IPS DF 19.7 (cell line): ENCODE measurements around the gene POMT1.
"Not testable (repeated sequence)": the region's sequence is repeated elsewhere in the genome, so short reads cannot be mapped to it uniquely, and the experiment has no call there.

Experiments
- DNase-seq: peaks from one replicate; pipeline ENCODE4 v3.0.0-alpha.2; 2013; ENCODE audit warnings: low read depth, low spot score

The POMT1 gene

GRCh38 chr9:131499254-131499767 is 3.4 kb upstream of the POMT1 start:
- no peak for DNase-seq

- DNase-seq: no peak
Measured at GRCh38 chr9:131500377-131500776, 2.3 kb upstream of the POMT1 start.

GRCh38 chr9:131500939-131501541 is 1.7 kb upstream of the POMT1 start:
- DNase-seq: no peak

- DNase-seq: peak; percentile 9
Measured at GRCh38 chr9:131503626-131504465, 1.1 kb downstream of the POMT1 start.

- DNase-seq: no peak
Measured at GRCh38 chr9:131505012-131505411, 2.3 kb downstream of the POMT1 start.

DNA sequence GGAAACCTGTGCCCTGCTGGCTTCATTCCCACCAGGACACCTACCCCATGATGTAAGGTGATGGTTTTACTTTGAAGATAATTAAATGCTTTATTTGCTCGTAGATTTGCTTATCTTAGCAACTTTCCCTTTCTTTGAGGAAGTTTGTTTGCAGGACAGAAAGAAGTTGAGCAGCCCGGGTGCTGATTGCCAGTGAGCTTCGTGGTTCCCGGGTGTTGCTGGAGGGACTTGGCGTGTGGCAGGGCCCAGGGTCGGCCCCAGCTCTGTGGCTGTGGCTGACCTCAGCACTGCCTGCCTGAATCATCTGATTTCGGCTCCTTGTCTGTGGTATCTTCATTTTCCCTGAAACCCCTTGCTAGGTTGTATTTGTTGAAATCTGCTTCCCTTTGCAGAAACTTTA is 8.7 kb downstream of the POMT1 start:
- DNase-seq: no peak

DNA sequence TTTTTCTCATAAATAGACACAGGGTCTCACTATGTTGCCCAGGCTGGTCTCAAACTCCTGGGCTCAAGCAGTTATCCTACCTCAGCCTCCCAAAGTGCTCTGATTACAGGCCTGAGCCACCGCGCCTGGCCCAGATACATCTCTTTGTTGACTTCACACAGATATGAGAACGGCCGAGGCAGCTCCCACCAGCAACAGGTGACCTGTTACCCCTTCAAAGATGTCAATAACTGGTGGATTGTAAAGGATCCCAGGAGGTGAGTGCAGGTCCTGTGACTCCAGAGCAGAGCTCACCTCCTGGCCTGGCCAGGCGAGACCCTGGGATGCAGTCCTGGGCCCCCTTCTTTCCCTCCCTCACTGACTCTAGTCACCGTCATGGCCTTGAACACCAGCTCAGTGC is 9.2 kb downstream of the POMT1 start:
- no peak for DNase-seq

GRCh38 chr9:131513177-131513576 is 10.5 kb downstream of the POMT1 start:
- no peak for DNase-seq

GRCh38 chr9:131515559-131516031 is 12.9 kb downstream of the POMT1 start:
- not testable (repeated sequence) for DNase-seq

DNA sequence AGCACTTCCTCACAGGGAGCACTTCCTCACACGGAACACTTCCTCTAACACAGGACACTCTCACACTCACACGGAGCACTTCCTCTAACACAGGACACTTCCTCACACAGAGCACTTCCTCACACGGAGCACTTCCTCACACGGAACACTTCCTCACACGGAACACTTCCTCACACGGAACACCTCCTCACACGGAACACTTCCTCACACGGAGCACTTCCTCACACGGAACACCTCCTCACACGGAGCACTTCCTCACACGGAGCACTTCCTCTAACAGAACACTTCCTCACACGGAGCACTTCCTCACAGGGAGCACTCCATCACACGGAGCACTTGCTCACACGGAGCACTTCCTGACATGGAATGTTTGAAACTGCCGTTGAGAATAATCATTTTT is 13.4 kb downstream of the POMT1 start:
- no peak for DNase-seq

DNA sequence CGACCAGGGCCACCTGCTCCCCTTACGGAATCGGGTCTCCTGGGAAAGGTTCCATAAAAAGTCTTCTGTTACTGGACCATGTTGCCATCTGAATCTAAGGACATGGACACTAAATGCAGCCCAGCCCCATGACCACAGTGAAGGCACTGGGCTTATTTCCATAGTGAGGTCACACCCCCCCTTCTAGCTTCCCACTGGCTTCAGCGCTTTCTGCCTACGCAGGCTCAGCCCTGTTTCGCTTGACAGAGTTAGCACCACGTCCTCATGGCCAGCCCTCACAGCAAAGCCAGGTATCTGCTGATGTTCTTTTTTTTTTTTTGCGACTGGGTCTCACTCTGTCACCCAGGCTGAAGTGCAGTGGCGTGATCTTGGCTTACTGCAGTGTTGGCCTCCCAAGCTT is 14.2 kb downstream of the POMT1 start:
- DNase-seq: no peak

DNA sequence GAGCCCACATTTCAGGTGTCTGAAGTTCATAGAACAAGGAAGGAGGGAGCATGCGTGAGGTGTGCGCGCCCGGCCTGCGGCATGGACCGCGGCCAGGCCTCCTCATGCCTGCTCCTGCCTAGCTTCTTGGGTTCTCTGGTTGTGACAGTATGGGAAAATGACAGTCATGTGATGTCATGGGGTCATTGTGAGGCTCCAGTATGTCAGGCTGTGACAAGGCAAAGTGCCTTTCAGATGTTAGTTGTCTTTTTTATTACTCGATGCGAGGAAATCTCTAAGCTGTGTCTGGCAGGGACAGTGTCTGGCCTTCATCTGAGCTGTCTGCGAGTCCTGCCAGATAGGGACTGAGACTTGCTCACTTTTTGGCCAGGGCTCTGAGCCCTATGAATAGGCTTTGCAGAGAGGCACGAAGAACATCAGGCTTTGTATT is 15.1 kb downstream of the POMT1 start:
- DNase-seq: no peak

GRCh38 chr9:131518553-131518952 is 15.8 kb downstream of the POMT1 start:
- DNase-seq: no peak

GRCh38 chr9:131520503-131520902 is 17.8 kb downstream of the POMT1 start:
- no peak for DNase-seq

- DNase-seq: no peak
Measured at GRCh38 chr9:131521203-131521602, 18.5 kb downstream of the POMT1 start.

DNA sequence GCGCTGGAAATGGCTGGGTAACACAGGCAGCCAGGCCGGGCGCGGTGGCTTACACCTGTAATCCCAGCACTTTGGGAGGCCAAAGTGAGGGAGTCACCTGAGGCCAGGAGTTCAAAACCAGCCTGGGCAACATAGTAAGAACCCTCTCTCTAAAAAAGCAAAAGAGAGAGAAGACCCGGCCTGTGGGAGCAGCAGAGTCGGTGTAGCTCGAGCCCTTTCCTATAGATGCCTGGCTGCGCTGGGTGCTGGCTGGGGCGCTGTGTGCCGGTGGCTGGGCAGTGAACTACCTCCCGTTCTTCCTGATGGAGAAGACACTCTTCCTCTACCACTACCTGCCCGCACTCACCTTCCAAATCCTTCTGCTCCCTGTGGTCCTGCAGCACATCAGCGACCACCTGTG is 19.1 kb downstream of the POMT1 start:
- no peak for DNase-seq

GRCh38 chr9:131522257-131523085 is 19.8 kb downstream of the POMT1 start:
- no peak for DNase-seq

DNA sequence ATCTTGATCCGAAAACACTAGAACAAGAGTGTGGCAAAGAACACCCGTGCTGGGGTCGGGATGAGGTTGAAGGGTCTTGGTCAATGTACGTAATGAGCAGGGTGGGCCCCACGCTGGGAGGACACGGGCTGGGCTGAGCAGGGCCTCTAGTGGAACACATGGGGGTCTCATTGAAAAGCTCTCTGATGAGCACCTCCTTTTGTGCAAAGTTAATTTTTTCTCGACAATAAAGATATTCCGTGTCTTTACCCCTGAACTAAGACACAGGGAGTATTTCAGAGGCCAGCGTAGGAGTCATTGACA is 20.3 kb downstream of the POMT1 start:
- DNase-seq: no peak

DNA sequence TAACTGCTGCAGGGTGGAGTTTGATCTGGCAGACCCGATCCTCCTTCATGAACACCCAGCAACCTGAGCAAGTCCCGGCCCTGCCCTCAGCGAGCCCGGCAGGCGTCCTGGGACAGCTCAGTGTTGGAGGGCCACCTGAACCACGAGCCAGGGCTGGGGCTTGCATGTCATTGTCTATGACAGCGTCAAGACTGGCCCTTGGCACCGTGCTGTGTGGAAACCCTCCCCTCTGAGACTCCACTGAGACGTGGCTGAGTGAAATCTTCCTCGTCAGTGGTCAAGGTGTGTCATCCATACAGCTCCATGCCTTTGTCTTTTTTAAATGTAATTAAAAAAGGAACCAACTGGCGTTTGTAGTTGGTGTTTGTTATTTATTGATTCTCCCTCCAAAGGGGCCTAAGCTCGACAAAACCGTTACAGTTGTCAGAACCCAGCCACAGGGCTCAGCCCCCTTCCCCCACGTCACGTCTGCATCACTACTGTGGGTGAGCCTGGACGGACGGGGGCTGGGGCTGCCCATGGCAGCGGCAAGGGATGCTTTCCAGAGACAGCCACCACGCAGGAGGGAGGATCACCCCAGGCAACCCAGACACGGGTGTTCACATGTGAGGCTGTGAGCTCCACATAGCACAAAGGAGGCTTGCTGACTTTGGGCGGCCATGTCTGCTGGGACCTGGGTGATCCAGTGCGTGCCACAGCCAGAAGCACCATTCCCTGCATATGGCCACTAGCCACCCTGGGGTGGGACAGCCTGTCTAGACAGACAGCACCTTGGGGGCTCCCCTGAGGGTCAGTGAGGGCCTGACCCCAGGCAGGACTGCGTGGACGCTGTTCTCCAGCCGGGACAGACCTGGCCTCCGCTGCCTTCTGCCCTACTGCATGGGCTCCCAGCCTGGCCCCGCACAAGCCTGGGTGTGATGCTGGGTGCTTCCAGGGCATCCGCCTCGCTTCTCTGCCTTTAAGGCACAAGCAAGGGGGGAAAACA is 21.0 kb downstream of the POMT1 start:
- DNase-seq: no peak

- no peak for DNase-seq
Measured at GRCh38 chr9:131524665-131525315, 22.1 kb downstream of the POMT1 start.
